ENCODE data around the gene GALNT10. TPM values are rescaled to one million over a fixed set of nuclear protein-coding genes. Genes with fewer than 3 reads are reported as not detected.

Gene GALNT10
- total RNA-seq, 1 donor from 2014 or later = 20.6 TPM

DNA sequence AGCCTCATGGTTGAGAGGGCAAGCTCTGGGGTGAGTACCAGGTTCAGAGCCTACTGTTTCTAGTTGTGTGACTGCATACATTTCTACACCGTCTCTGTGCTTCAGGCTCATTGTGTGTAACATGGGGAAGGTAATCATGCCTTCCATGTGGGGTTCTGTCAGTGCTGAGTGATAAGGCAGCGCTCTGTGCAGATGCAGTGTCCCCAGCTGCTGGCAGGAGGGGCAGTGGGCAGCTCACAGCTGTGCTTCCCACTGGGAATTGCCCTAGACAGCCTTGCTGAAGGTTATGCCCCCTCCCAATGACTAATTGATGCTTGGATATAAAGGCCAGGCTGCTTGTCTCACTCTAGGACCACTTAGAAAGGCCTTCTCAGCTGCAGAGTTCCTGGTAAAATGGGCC, 133.5 kb downstream of the GALNT10 start:
- DNase-seq (ENCODE audit: low spot score, unreplicated experiment) = no peak
- TF ChIP-seq, protein P1, sequence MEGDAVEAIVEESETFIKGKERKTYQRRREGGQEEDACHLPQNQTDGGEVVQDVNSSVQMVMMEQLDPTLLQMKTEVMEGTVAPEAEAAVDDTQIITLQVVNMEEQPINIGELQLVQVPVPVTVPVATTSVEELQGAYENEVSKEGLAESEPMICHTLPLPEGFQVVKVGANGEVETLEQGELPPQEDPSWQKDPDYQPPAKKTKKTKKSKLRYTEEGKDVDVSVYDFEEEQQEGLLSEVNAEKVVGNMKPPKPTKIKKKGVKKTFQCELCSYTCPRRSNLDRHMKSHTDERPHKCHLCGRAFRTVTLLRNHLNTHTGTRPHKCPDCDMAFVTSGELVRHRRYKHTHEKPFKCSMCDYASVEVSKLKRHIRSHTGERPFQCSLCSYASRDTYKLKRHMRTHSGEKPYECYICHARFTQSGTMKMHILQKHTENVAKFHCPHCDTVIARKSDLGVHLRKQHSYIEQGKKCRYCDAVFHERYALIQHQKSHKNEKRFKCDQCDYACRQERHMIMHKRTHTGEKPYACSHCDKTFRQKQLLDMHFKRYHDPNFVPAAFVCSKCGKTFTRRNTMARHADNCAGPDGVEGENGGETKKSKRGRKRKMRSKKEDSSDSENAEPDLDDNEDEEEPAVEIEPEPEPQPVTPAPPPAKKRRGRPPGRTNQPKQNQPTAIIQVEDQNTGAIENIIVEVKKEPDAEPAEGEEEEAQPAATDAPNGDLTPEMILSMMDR (IDR thresholded peaks at IDR 0.05; ENCODE audit: unreplicated experiment) = no peak
- H3K27ac Mint-ChIP-seq = no peak overlapping the region
- no peaks in the 10 kb centered on the region for H3K27me3 Mint-ChIP-seq
- H3K4me1 Mint-ChIP-seq (ENCODE audit: low read depth) = peaks cover 4% of the 10 kb centered on the region
- no peak overlapping the region for H3K4me3 Mint-ChIP-seq (ENCODE audit: low read depth)
- peaks cover 3% of the 10 kb centered on the region for H3K9me3 Mint-ChIP-seq (ENCODE audit: low read depth)
- peaks cover 3% of the 10 kb centered on the region for H3K36me3 Mint-ChIP-seq (ENCODE audit: insufficient read depth)

DNA sequence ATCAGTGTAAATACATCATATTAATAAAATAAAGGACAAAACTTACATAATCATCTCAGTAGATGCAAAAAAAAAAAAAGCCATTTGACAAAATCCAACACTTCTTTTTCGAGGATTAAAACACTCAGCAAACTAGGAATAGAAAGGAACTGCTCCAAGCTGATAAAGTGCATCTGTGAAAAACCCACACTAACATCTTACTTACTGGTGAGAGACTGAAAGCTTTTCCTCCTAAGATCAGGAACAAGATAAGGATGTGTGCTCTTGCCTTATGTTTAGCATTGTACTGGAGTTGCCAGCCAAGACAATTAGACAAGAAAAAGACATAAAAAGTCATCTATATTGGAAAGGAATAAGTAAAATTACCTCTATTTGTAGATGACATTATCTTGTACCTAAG, 135.0 kb downstream of the GALNT10 start:
- peaks cover 3% of the 10 kb centered on the region for H3K36me3 Mint-ChIP-seq (ENCODE audit: insufficient read depth)
- peaks cover 3% of the 10 kb centered on the region for H3K9me3 Mint-ChIP-seq (ENCODE audit: low read depth)
- DNase-seq (ENCODE audit: low spot score, unreplicated experiment) = no peak
- H3K4me1 Mint-ChIP-seq (ENCODE audit: low read depth) = no peaks in the 10 kb centered on the region
- TF ChIP-seq, protein P1 (IDR thresholded peaks at IDR 0.05; ENCODE audit: unreplicated experiment) = no peak
- H3K27me3 Mint-ChIP-seq = no peaks in the 10 kb centered on the region
- H3K4me3 Mint-ChIP-seq (ENCODE audit: low read depth) = no peak overlapping the region
- no peak overlapping the region for H3K27ac Mint-ChIP-seq

DNA sequence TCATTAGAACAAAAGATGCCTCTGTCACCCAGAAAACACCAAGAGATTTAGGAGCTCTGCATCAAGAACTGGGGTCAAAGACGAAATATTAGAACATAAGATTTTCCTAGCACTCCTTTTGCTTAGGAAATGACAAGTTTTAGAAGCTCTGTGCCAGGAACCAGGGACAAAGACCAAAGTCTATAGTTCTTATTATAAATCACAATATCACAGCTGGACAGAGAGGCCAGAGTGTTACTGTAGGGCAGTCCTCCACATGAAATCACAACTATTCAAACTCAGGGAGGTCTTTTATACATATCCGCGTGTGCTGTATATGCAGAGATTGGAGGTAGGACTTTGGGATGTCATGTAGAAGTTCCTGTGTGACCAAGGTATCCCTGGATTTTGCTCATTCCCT, 138.5 kb downstream of the GALNT10 start:
- Mint-ChIP-seq H3K36me3 (ENCODE audit: insufficient read depth) (peaks cover 4% of the 10 kb centered on the region), H3K27ac (no peak overlapping the region), H3K27me3 (no peaks in the 10 kb centered on the region), H3K9me3 (ENCODE audit: low read depth) (peaks cover 3% of the 10 kb centered on the region), H3K4me1 (ENCODE audit: low read depth) (peaks cover 7% of the 10 kb centered on the region), H3K4me3 (ENCODE audit: low read depth) (no peak overlapping the region)
- TF ChIP-seq, protein P1 (IDR thresholded peaks at IDR 0.05; ENCODE audit: unreplicated experiment) = no peak
- no peak for DNase-seq (ENCODE audit: low spot score, unreplicated experiment)

DNA sequence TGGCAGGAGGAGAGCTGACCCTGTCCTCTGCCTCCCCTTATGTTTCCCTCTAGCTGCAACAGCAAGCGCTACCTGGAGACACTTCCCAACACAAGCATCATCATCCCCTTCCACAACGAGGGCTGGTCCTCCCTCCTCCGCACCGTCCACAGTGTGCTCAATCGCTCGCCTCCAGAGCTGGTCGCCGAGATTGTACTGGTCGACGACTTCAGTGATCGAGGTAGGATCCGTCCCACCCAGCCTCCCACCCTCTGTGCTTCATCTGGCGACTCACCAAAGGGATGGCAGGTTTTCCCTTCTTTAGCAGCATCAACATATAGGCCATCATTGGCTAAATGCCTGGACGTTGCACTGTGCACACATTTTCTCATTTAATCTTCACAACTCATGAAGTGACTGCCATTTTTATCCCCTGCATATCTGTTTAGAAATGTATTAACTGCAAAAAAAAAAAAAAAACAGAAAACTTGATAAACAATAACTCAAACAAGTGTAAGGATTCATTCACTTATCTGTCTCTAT, 139.0 kb downstream of the GALNT10 start:
- Mint-ChIP-seq H3K36me3 (ENCODE audit: insufficient read depth) (peaks cover 4% of the 10 kb centered on the region), H3K27ac (no peak overlapping the region), H3K4me1 (ENCODE audit: low read depth) (peaks cover 7% of the 10 kb centered on the region), H3K9me3 (ENCODE audit: low read depth) (peaks cover 3% of the 10 kb centered on the region), H3K4me3 (ENCODE audit: low read depth) (no peak overlapping the region), H3K27me3 (no peaks in the 10 kb centered on the region)
- DNase-seq (ENCODE audit: low spot score, unreplicated experiment) = no peak
- TF ChIP-seq, protein P1 (IDR thresholded peaks at IDR 0.05; ENCODE audit: unreplicated experiment) = no peak

DNA sequence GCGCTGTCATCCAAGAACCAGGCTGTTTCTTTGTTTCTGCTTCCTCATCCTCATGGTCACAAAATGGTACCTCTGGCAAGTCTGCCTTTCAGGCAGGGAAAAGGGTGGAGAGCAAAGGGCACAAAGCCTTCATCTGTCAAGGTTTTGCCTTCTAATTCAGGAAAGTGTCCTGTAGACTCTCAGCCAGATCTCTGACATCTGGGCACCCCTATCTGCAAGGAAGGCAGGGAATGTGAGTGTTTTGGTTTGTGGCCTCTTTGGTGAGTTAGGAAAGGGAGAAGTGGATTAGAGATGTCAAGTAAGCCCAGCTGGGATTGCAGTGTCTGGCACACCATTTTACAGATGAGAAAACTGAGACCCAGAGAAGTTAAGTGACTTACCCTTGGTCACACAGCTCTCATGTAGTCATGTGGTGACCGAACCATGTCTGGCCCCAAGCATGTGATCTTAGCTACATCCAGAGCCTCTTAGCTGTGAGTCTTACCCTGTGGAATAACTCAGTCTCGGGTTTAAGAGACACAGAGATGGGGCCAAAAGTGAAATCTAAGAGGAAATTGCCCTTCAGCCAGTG, 139.6 kb downstream of the GALNT10 start:
- peaks cover 3% of the 10 kb centered on the region for H3K9me3 Mint-ChIP-seq (ENCODE audit: low read depth)
- H3K27ac Mint-ChIP-seq = no peak overlapping the region
- peaks cover 7% of the 10 kb centered on the region for H3K4me1 Mint-ChIP-seq (ENCODE audit: low read depth)
- DNase-seq (ENCODE audit: low spot score, unreplicated experiment) = no peak
- TF ChIP-seq, protein P1 (IDR thresholded peaks at IDR 0.05; ENCODE audit: unreplicated experiment) = no peak
- H3K4me3 Mint-ChIP-seq (ENCODE audit: low read depth) = no peak overlapping the region
- H3K27me3 Mint-ChIP-seq = no peaks in the 10 kb centered on the region
- H3K36me3 Mint-ChIP-seq (ENCODE audit: insufficient read depth) = peaks cover 3% of the 10 kb centered on the region

Measured in progenitor cell of endocrine pancreas (in vitro differentiated cells).